ENCODE data around the gene MKNK2.

The MKNK2 gene

DNA sequence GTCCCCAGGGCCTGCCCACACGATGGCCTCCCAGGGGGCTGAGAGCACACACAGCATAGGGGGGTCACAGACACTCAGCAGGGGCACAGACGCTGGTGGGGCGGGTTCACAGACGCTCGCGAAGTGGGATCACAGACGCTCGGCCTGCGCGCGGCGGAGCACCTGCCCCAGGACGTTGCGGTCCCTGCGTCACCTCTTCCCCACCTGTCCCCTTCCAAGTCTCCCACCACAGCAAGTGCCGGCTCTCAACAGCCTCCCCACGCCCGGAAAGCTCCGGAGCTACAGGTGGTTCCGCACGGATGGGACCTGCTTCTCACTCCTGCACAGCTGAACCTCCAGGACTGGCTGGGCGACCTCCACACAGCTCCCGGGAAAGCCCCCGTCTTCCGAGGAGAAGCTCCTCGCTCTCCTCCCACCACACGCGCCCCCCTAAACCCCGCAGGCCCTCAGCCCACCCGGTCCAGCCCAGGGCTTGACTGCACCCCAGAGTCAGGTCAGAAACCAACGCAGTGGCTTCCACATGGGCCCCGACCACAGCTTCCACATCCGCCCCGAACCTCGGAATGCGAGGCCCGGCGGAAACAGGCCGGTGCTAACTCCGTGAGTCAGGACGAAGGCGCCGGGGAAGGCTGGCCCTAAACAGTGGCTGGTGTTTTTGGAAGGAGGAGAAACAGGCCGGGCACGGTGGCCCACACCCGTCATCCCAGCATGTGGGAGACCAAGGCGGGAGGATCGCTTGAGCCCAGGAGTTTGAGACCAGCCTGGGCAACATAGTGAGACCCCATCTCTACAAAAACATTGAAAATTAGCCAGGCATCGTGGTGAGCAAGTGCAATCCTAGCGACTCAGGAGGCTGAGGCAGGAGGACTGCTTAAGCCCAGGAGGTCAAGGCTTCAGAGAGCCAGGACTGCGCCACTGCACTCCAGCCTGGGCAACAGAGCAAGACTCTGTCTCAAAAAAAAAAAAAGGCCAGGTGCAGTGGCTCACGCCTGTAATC is 52.0 kb downstream of the MKNK2 start:
- TF ChIP-seq, protein P1, sequence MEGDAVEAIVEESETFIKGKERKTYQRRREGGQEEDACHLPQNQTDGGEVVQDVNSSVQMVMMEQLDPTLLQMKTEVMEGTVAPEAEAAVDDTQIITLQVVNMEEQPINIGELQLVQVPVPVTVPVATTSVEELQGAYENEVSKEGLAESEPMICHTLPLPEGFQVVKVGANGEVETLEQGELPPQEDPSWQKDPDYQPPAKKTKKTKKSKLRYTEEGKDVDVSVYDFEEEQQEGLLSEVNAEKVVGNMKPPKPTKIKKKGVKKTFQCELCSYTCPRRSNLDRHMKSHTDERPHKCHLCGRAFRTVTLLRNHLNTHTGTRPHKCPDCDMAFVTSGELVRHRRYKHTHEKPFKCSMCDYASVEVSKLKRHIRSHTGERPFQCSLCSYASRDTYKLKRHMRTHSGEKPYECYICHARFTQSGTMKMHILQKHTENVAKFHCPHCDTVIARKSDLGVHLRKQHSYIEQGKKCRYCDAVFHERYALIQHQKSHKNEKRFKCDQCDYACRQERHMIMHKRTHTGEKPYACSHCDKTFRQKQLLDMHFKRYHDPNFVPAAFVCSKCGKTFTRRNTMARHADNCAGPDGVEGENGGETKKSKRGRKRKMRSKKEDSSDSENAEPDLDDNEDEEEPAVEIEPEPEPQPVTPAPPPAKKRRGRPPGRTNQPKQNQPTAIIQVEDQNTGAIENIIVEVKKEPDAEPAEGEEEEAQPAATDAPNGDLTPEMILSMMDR (IDR thresholded peaks at IDR 0.05; ENCODE audit: low read depth, low read length) = no peak
- DNase-seq (ENCODE audit: low read depth in 2 of 2) = no peak

DNA sequence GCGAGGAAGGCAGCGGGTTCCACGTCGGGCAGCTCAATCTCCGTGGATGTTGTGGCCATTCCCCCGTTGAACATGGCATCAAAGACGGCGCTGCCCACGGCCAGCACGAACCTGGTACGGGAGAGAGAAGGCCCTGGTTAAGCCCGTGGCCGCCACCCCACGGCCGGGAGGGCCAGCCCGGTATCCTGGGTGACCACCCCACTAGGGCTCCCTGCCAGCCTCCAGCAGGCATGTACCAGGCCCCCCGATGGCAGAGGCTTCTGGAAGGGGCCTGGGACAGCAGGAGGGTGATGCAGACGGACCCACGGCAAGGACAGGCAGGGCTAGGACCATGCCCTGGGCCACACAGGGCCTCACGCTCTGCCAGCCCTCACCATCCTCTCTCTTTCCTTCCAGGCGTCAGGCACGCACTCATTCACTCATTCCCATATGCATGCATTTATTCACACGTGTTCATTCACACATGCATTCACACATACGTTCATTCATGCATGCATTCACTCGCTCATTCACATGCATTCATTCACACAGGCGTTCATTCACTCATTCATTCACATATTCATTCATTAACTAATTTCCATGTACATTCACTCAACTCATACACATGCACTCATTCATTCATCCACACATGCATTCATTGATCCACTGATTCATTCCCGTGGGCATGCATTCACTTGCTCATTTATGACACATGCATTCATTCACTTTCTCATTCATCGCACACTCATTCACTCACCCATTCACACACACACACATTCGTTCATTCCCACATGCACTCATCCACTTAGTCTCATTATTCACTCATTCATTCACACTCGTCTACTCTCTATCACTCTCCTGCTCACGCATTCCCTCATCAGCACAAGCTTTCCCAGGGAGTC is 53.5 kb downstream of the MKNK2 start:
- TF ChIP-seq, protein P1 (IDR thresholded peaks at IDR 0.05; ENCODE audit: low read depth, low read length) = no peak
- DNase-seq (ENCODE audit: low read depth in 2 of 2) = no peak
- H3K4me3 ChIP-seq (replicated peaks in 1 of 2; ENCODE audit: low read depth in 2 of 2, low read length in 2 of 2) = no peak overlapping the region

More for the DNA sequence above, 52.0 kb downstream of the MKNK2 start:
- H3K4me3 ChIP-seq (replicated peaks in 1 of 2; ENCODE audit: low read depth in 2 of 2, low read length in 2 of 2) = no peak overlapping the region

DNA sequence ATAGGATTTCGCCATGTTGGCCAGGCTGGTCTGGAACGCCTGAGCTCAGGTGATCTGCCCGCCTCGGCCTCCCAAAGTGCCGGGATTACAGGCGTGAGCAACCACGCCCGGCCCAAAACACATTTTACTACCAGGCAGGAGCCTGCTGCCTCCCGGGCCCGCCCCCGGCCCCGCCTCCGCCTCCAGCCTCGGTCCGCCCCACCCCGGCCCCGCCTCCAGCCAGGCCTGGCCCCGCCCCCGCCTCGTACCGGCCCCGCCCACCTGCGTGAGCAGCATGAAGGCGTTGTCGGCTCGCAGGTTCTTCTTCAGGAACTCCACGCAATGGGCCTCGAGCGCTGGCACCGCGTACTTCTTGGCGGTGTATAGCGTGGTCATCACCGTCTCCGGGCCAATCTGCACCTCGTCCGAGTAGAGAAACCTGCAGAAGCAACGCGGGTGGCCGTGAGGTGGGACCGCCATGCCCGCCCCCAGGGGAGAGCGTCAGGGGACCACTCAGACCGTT is 58.2 kb downstream of the MKNK2 start:
- DNase-seq (ENCODE audit: low read depth in 2 of 2) = peak in 1 of 2 donors; percentile 15
- TF ChIP-seq, protein P1 (IDR thresholded peaks at IDR 0.05; ENCODE audit: low read depth, low read length) = no peak
- no peak overlapping the region for H3K4me3 ChIP-seq (replicated peaks in 1 of 2; ENCODE audit: low read depth in 2 of 2, low read length in 2 of 2)

DNA sequence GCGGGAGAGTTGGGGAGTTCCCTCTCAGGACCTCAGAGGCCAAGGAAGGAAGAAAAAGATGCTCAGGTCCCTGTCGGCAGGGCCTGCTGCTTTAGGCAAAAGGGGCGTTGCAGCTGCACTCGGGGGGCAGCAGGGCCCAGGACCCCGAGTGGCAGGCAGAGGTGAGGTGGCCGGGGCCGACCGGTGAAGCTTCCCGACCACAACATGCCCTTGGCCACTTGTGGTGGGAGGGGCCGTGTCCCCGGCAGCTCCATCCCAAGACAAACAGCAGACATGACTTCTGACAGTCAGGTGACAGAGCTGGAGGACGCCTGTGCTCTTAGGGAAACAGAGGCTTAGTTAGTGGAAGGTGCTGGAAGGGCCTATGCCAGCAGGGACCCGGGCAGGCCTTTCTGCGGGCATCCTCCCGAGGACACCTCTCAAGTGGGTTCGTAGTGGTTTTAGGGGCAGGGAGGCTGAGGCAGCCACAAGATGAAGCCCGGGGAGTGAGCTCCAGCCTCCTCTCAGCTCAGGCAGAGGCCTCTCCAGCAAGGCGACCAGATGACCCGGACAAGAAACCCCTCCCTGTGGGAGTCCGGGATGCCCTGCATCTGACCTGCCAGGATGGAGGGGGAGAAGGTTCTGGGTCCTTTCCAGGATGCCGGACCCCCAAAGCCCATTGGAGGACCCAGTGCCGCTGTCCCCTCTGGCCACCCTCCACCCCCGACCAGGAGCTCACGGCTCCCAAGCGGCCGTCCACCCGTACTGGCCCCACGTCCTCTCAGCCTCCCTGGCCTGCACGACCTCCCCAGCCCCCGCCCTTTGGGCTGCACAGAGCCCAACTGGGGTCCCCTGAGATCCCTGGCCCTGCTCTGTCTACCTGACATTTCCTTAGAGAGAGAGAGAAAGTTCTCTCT is 59.8 kb downstream of the MKNK2 start:
- no peak overlapping the region for H3K4me3 ChIP-seq (replicated peaks in 1 of 2; ENCODE audit: low read depth in 2 of 2, low read length in 2 of 2)
- TF ChIP-seq, protein P1 (IDR thresholded peaks at IDR 0.05; ENCODE audit: low read depth, low read length) = no peak
- no peak for DNase-seq (ENCODE audit: low read depth in 2 of 2)

DNA sequence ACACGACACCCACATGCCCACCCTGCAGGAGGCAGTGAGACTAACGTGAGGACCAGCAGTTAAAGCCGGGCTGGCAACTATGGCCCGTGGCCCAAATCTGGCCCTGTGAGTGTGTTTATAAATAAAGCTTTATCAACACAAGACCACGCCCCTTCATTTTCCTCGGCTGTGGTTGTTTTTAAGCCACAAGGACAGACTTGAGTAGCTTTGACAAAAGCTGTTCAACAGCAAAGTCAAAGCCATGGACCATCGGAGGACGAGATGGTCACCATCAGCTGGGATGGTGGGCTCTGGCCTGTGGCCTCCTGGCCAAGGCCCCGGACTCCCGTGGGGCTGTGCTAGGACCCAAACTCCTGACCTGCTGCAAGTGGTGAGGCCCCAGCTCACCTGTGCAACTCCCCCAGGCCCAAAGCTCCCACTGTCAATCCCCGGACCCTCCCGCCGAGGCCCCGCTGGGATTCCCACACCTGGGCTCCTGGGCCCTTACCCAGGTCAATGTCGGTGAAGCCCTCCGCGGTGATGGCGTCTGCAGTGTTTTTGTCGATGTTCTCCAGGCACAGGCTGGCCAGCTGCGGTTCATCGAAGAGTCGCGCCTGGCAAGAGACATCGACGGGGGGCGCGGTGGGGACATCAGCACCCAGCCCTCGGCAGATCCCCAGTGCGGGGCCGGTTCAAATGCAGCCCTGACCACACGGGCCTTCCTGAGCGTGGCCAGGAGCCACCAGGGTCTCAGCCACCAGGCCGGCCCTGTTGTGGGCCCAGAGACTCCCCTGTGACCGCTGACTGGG is 60.6 kb downstream of the MKNK2 start:
- no peak overlapping the region for H3K4me3 ChIP-seq (replicated peaks in 1 of 2; ENCODE audit: low read depth in 2 of 2, low read length in 2 of 2)
- TF ChIP-seq, protein P1 (IDR thresholded peaks at IDR 0.05; ENCODE audit: low read depth, low read length) = no peak
- no peak for DNase-seq (ENCODE audit: low read depth in 2 of 2)
